SK-N-SH treated with all-trans-retinoic acid at 6 μM for 48 hours (cell line): ENCODE results near the gene MTA3.

Experiments used
- ARNTL ChIP-seq: fragments of 450-650 bp; formaldehyde crosslinking; IDR thresholded peaks from 2 replicates; pipeline ENCODE4 v1.5.0; 2020; ENCODE audit warnings: low read depth, mild to moderate bottlenecking, moderate library complexity, borderline replicate concordance
- ISL1 ChIP-seq: fragments of 250-450 bp; sonication (Bioruptor Pico); IDR thresholded peaks from 2 replicates; pipeline ENCODE4 v2.1.2; 2022; ENCODE audit warnings: mild to moderate bottlenecking, moderate library complexity
- OSR1 ChIP-seq: fragments of 250-450 bp; sonication (Bioruptor Pico); IDR thresholded peaks from 2 replicates; pipeline ENCODE4 v1.8.0; 2022; ENCODE audit warnings: moderate library complexity, mild to moderate bottlenecking, inconsistent platforms
- RARB ChIP-seq: fragments of 250-450 bp; sonication (Bioruptor Pico); IDR thresholded peaks from 2 replicates; pipeline ENCODE4 v1.8.0; 2021; ENCODE audit warnings: mild to moderate bottlenecking, moderate library complexity
- SNAI2 ChIP-seq: fragments of 250-450 bp; sonication (Bioruptor Pico); IDR thresholded peaks from 2 replicates; pipeline ENCODE4 v1.5.0; 2020; ENCODE audit warnings: mild to moderate bottlenecking, moderate library complexity
- TSHZ2 ChIP-seq: fragments of 250-450 bp; sonication (Bioruptor Pico); IDR thresholded peaks from 2 replicates; pipeline ENCODE4 v1.5.0; 2020; ENCODE audit warnings: mild to moderate bottlenecking, moderate library complexity
- ZFP3 ChIP-seq: fragments of 250-450 bp; sonication (Bioruptor Pico); IDR thresholded peaks from 2 replicates; pipeline ENCODE4 v1.5.0; 2020; ENCODE audit warnings: mild to moderate bottlenecking, moderate library complexity
- ZFP30 ChIP-seq: fragments of 450-650 bp; formaldehyde crosslinking; IDR thresholded peaks from 2 replicates; pipeline ENCODE4 v1.5.0; 2022; ENCODE audit warnings: mild to moderate bottlenecking, moderate library complexity
- TF ChIP-seq, protein P1 (sequence below): fragments of 250-450 bp; sonication (Bioruptor Pico); IDR thresholded peaks from 2 replicates; pipeline ENCODE4 v1.5.1; 2020; ENCODE audit warnings: low read depth, mild to moderate bottlenecking, moderate library complexity
- TF ChIP-seq, protein P2 (sequence below): fragments of 250-450 bp; sonication (Bioruptor Pico); IDR thresholded peaks from 2 replicates; pipeline ENCODE4 v1.5.1; 2021; ENCODE audit warnings: mild to moderate bottlenecking, moderate library complexity
- TF ChIP-seq, protein P3 (sequence below): fragments of 250-450 bp; sonication (Bioruptor Pico); IDR thresholded peaks from 2 replicates; pipeline ENCODE4 v1.8.0; 2020; ENCODE audit warnings: mild to moderate bottlenecking, moderate library complexity, borderline replicate concordance

DNA sequence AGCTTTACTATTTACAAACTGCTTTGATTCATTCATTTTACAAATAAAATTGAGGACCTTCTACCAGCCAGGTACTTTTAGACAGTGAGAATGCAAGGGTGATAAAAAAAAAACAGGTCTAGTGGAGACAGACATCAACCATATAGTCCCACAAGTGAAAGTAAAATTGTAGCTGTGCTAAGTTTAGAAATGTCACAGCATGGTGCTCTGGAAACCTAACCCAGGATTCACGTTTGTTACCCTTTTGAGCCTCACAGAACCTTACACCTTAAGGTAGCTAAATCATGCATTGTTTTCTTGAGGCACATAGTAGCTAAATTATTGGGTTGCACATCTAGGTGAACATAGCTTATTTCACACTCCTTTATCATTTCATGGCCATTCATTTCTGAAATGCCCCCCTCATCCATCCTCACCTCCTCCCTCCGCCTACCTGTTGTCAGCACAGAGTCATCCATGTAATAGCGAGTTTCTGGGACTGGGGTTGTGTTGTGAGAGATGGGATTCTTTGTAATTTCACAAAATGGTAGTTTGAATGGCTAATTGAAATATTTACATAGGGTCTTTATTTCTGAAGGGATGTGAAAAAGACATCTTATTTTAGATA lies 7.1 kb downstream of the MTA3 start:
- TF ChIP-seq TSHZ2 (no peak), ARNTL (no peak), ZFP3 (CRISPR knock-in tag) (no peak), ISL1 (CRISPR knock-in tag) (no peak), ZFP30 (no peak), SNAI2 (no peak), OSR1 (CRISPR knock-in tag) (no peak), RARB (no peak)
- TF ChIP-seq, protein P1, sequence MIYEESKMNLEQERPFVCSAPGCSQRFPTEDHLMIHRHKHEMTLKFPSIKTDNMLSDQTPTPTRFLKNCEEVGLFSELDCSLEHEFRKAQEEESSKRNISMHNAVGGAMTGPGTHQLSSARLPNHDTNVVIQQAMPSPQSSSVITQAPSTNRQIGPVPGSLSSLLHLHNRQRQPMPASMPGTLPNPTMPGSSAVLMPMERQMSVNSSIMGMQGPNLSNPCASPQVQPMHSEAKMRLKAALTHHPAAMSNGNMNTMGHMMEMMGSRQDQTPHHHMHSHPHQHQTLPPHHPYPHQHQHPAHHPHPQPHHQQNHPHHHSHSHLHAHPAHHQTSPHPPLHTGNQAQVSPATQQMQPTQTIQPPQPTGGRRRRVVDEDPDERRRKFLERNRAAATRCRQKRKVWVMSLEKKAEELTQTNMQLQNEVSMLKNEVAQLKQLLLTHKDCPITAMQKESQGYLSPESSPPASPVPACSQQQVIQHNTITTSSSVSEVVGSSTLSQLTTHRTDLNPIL (CRISPR knock-in tag), result no peak
- TF ChIP-seq, protein P2, sequence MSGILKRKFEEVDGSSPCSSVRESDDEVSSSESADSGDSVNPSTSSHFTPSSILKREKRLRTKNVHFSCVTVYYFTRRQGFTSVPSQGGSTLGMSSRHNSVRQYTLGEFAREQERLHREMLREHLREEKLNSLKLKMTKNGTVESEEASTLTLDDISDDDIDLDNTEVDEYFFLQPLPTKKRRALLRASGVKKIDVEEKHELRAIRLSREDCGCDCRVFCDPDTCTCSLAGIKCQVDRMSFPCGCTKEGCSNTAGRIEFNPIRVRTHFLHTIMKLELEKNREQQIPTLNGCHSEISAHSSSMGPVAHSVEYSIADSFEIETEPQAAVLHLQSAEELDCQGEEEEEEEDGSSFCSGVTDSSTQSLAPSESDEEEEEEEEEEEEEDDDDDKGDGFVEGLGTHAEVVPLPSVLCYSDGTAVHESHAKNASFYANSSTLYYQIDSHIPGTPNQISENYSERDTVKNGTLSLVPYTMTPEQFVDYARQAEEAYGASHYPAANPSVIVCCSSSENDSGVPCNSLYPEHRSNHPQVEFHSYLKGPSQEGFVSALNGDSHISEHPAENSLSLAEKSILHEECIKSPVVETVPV, result no peak
- TF ChIP-seq, protein P3, sequence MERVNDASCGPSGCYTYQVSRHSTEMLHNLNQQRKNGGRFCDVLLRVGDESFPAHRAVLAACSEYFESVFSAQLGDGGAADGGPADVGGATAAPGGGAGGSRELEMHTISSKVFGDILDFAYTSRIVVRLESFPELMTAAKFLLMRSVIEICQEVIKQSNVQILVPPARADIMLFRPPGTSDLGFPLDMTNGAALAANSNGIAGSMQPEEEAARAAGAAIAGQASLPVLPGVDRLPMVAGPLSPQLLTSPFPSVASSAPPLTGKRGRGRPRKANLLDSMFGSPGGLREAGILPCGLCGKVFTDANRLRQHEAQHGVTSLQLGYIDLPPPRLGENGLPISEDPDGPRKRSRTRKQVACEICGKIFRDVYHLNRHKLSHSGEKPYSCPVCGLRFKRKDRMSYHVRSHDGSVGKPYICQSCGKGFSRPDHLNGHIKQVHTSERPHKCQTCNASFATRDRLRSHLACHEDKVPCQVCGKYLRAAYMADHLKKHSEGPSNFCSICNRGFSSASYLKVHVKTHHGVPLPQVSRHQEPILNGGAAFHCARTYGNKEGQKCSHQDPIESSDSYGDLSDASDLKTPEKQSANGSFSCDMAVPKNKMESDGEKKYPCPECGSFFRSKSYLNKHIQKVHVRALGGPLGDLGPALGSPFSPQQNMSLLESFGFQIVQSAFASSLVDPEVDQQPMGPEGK (CRISPR knock-in tag), result no peak
